Skeletal muscle tissue (tissue), 4 donors: ENCODE results near the gene SNTA1. TPM values are rescaled to one million over a fixed set of nuclear protein-coding genes. Genes with fewer than 3 reads are reported as not detected.

Source experiments
- H3K27ac ChIP-seq: one replicate; pipeline ENCODE4 v1.7.0; 2013; ENCODE audit warnings: mild to moderate bottlenecking, low read depth, low read length, inconsistent platforms
- H3K27me3 ChIP-seq, 3 donors: one replicate each; pipeline ENCODE4 v1.7.0; 2013; ENCODE audit warnings: low read length in 3 of 3; ENCODE audit not compliant: control insufficient read depth in 3 of 3, insufficient read depth in 3 of 3
- H3K36me3 ChIP-seq, 3 donors: one replicate each; pipeline ENCODE4 v1.7.0; 2013; ENCODE audit warnings: low read length in 3 of 3; ENCODE audit not compliant: control insufficient read depth in 3 of 3, insufficient read depth in 3 of 3
- H3K4me1 ChIP-seq, 3 donors: one replicate each; pipeline ENCODE4 v1.7.0; 2013; ENCODE audit warnings: low read length in 3 of 3, mild to moderate bottlenecking in 3 of 3; ENCODE audit not compliant: control insufficient read depth in 3 of 3, insufficient read depth in 3 of 3
- H3K4me3 ChIP-seq, 3 donors: one replicate each; pipeline ENCODE4 v1.7.0; 2013; ENCODE audit warnings: low read length in 3 of 3
- H3K9ac ChIP-seq, 3 donors: one replicate each; pipeline ENCODE4 v1.7.0; 2013; ENCODE audit warnings: low read length in 3 of 3, mild to moderate bottlenecking in 3 of 3, moderate library complexity in 2 of 3, low read depth in 1 of 3
- H3K9me3 ChIP-seq, 3 donors: one replicate each; pipeline ENCODE4 v1.7.0; 2013; ENCODE audit warnings: low read length in 3 of 3; ENCODE audit not compliant: control insufficient read depth in 3 of 3
- total RNA-seq: library from RNA; depleted of rRNA; stranded (reverse); fragments of >200 nt; gene quantifications from one replicate; pipeline ENCODE4 v1.2.3, GENCODE V29; 2014
- donor health status: Osteomylitis.

The SNTA1 gene
- total RNA-seq, 1 donor from 2014 or later, result 36.5 TPM

- Histone ChIP-seq H3K9ac (no peak overlapping the region), H3K27me3 (no peaks in the 10 kb centered on the region), H3K36me3 (no peaks in the 10 kb centered on the region), H3K9me3 (no peaks in the 10 kb centered on the region), H3K4me3 (no peak overlapping the region), H3K4me1 (no peaks in the 10 kb centered on the region), H3K27ac (no peak overlapping the region)
These were observed 37.9 kb upstream of the SNTA1 start for GRCh38 chr20:33481431-33481941.

GRCh38 chr20:33480048-33480447 lies 36.5 kb upstream of the SNTA1 start:
- Histone ChIP-seq H3K4me3 (no peak overlapping the region), H3K4me1 (no peaks in the 10 kb centered on the region)

GRCh38 chr20:33477386-33478234 lies 34.0 kb upstream of the SNTA1 start:
- Histone ChIP-seq H3K27ac (no peak overlapping the region), H3K4me3 (no peak overlapping the region), H3K4me1 (no peaks in the 10 kb centered on the region), H3K27me3 (peaks cover 5 to 14% (median 13%) of the 10 kb centered on the region in 3 donors), H3K9ac (no peak overlapping the region), H3K36me3 (no peaks in the 10 kb centered on the region), H3K9me3 (no peaks in the 10 kb centered on the region)

More at GRCh38 chr20:33480048-33480447, 36.5 kb upstream of the SNTA1 start:
- Histone ChIP-seq H3K9me3 (no peaks in the 10 kb centered on the region), H3K9ac (no peak overlapping the region), H3K27me3 (peaks cover 5 to 8% (median 7%) of the 10 kb centered on the region in 3 donors), H3K27ac (no peak overlapping the region), H3K36me3 (no peaks in the 10 kb centered on the region)

- Histone ChIP-seq H3K27ac (no peak overlapping the region), H3K9me3 (no peaks in the 10 kb centered on the region), H3K4me3 (no peak overlapping the region), H3K27me3 (peaks cover 5 to 14% (median 13%) of the 10 kb centered on the region in 3 donors), H3K36me3 (no peaks in the 10 kb centered on the region), H3K9ac (no peak overlapping the region), H3K4me1 (no peaks in the 10 kb centered on the region)
These were observed 32.0 kb upstream of the SNTA1 start for GRCh38 chr20:33475381-33476152.

GRCh38 chr20:33474963-33475362 lies 31.4 kb upstream of the SNTA1 start:
- Histone ChIP-seq H3K9me3 (no peaks in the 10 kb centered on the region), H3K27ac (no peak overlapping the region), H3K27me3 (peaks cover 5 to 14% (median 13%) of the 10 kb centered on the region in 3 donors), H3K4me1 (no peaks in the 10 kb centered on the region), H3K4me3 (no peak overlapping the region), H3K36me3 (no peaks in the 10 kb centered on the region), H3K9ac (no peak overlapping the region)

- Histone ChIP-seq H3K9ac (no peak overlapping the region), H3K4me1 (no peaks in the 10 kb centered on the region), H3K4me3 (no peak overlapping the region), H3K9me3 (no peaks in the 10 kb centered on the region), H3K27ac (no peak overlapping the region), H3K27me3 (peaks cover 5 to 14% (median 13%) of the 10 kb centered on the region in 3 donors), H3K36me3 (no peaks in the 10 kb centered on the region)
These were observed 30.7 kb upstream of the SNTA1 start for GRCh38 chr20:33474097-33474873.

GRCh38 chr20:33472868-33473435 lies 29.4 kb upstream of the SNTA1 start:
- H3K27ac ChIP-seq, result no peak overlapping the region
- no peaks in the 10 kb centered on the region for H3K4me1 ChIP-seq
- no peak overlapping the region for H3K9ac ChIP-seq
- H3K36me3 ChIP-seq, result no peaks in the 10 kb centered on the region
- peaks cover 5 to 14% (median 13%) of the 10 kb centered on the region in 3 donors for H3K27me3 ChIP-seq
- H3K4me3 ChIP-seq, result no peak overlapping the region
- no peaks in the 10 kb centered on the region for H3K9me3 ChIP-seq

- H3K36me3 ChIP-seq, result no peaks in the 10 kb centered on the region
- H3K27me3 ChIP-seq, result peaks cover 5 to 14% (median 9%) of the 10 kb centered on the region in 3 donors
- H3K4me3 ChIP-seq, result no peak overlapping the region
- no peaks in the 10 kb centered on the region for H3K9me3 ChIP-seq
- H3K27ac ChIP-seq, result no peak overlapping the region
- H3K9ac ChIP-seq, result no peak overlapping the region
- no peaks in the 10 kb centered on the region for H3K4me1 ChIP-seq
These were observed 27.3 kb upstream of the SNTA1 start for GRCh38 chr20:33470866-33471265.

GRCh38 chr20:33470457-33470856 lies 26.9 kb upstream of the SNTA1 start:
- no peak overlapping the region for H3K4me3 ChIP-seq
- H3K27me3 ChIP-seq, result peaks cover 3 to 11% (median 9%) of the 10 kb centered on the region in 3 donors
- H3K4me1 ChIP-seq, result no peaks in the 10 kb centered on the region
- no peaks in the 10 kb centered on the region for H3K9me3 ChIP-seq
- H3K36me3 ChIP-seq, result no peaks in the 10 kb centered on the region
- H3K27ac ChIP-seq, result no peak overlapping the region
- no peak overlapping the region for H3K9ac ChIP-seq
